AG04450 (cell line): ENCODE data around the gene NLGN1. TPM values are rescaled to one million over a fixed set of nuclear protein-coding genes. Genes with fewer than 3 reads are reported as not detected.

Experiments used
- CTCF ChIA-PET: fragments of 300-600, 350-600 bp; formaldehyde crosslinking; extraction: SDS; loops from one replicate; lab custom pipeline; 2022; ENCODE audit warnings: antibody characterized with exemption, inconsistent platforms; lab: Charles Lee
- POLR2A ChIA-PET: fragments of 350-600 bp; formaldehyde crosslinking; extraction: SDS; loops from one replicate; lab custom pipeline; 2021; ENCODE audit warnings: antibody characterized with exemption, inconsistent platforms; lab: Yijun Ruan, JAX
- DNase-seq: peaks from one replicate; pipeline ENCODE4 v3.0.0-alpha.2; 2011; ENCODE audit warnings: low read depth, low spot score
- H3K27ac ChIP-seq: one replicate; pipeline ENCODE4 v1.5.1; 2012; ENCODE audit warnings: low read depth, low read length, control low read depth
- H3K27me3 ChIP-seq: one replicate; pipeline ENCODE4 v1.6.0; 2012; ENCODE audit warnings: low read length; ENCODE audit not compliant: control insufficient read depth, insufficient read depth
- H3K4me3 ChIP-seq: 2 replicates; pipeline ENCODE4 v1.5.1; 2011; ENCODE audit warnings: mild to moderate bottlenecking, low read depth, low read length, control low read depth
- H3K9me3 ChIP-seq: 2 replicates; pipeline ENCODE4 v1.5.1; 2012; ENCODE audit warnings: low read length; ENCODE audit not compliant: control insufficient read depth, insufficient read depth
- polyA plus RNA-seq: library from polyadenylated mRNA; depleted of rRNA; stranded (reverse); fragments of >200 nt; gene quantifications from 2 replicates; pipeline ENCODE4 v1.2.3, GENCODE V29; 2011
- TF ChIP-seq, protein P1 (sequence below): IDR thresholded peaks from 2 replicates; pipeline ENCODE4 v1.5.1; 2011; ENCODE audit warnings: low read depth, low read length, control low read depth, inconsistent platforms

The NLGN1 gene
- polyA plus RNA-seq, 1 experiment, result 1.7 TPM

DNA sequence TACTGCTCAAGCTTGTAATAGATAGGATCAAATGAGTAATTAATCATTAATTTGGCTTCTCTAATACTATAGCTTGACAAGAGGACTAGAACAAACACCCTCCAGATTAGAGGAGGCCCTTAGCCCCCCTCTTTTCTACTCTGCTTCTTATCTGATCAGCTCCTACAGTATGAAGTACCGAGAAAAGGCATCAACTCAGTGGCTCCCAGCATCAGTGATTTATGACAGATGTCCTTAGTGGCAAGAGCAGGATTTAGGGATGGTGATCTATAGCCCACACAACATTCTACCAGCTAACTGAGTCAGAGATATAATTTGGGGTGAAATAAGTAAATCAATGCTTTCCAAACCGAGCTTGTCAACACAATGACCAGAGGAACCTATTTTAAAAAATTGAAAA is 541.1 kb downstream of the NLGN1 start:
- ChIA-PET POLR2A (no interaction called here), CTCF (no interaction called here)
- Histone ChIP-seq H3K4me3 (no peak overlapping the region), H3K27ac (no peak overlapping the region), H3K27me3 (no peaks in the 10 kb centered on the region), H3K9me3 (no peaks in the 10 kb centered on the region)
- DNase-seq, result no peak
- TF ChIP-seq, protein P1, sequence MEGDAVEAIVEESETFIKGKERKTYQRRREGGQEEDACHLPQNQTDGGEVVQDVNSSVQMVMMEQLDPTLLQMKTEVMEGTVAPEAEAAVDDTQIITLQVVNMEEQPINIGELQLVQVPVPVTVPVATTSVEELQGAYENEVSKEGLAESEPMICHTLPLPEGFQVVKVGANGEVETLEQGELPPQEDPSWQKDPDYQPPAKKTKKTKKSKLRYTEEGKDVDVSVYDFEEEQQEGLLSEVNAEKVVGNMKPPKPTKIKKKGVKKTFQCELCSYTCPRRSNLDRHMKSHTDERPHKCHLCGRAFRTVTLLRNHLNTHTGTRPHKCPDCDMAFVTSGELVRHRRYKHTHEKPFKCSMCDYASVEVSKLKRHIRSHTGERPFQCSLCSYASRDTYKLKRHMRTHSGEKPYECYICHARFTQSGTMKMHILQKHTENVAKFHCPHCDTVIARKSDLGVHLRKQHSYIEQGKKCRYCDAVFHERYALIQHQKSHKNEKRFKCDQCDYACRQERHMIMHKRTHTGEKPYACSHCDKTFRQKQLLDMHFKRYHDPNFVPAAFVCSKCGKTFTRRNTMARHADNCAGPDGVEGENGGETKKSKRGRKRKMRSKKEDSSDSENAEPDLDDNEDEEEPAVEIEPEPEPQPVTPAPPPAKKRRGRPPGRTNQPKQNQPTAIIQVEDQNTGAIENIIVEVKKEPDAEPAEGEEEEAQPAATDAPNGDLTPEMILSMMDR, result no peak

DNA sequence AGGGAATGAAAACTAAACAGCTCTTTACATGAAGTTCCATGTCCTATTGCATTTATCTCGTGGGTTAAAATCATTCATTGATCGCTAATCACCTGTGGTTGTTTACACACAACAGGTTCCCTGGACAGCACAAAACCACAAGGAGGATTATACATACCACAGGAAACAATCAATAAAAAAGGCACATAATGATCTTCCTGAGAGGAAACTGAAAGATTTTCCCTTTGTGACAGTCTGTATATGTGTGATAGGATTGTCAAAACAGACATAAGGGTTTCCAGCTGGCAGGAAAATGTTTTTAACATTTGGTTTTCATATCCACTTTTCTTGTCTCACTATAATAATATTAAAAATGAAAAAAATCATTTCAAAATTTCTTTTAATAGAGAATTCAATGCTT is 541.8 kb downstream of the NLGN1 start:
- ChIA-PET POLR2A (no interaction called here), CTCF (no interaction called here)

DNA sequence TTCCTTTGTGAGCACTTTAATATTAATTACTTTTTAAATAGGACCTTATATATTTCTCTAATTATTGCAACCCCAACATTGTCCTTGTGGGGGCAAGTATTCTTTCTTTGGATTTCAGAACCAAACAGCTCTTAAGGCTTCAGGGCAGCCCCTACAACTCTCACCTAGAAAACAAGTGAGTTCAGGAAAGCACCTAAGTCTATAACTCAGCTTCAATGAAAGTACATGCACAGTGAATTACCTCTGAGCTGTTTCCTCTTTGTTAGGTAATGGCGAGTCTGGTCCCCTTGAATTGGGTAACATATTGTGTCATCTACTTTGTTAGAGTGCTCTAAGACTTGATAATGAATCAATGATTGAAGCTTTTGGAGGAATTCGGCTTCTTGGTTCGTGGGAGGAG is 545.7 kb downstream of the NLGN1 start:
- no peak overlapping the region for H3K27ac ChIP-seq
- DNase-seq, result no peak
- POLR2A ChIA-PET, result no interaction called here
- TF ChIP-seq, protein P1, result no peak
- H3K9me3 ChIP-seq, result no peaks in the 10 kb centered on the region
- H3K27me3 ChIP-seq, result no peaks in the 10 kb centered on the region
- CTCF ChIA-PET, result interaction anchor here (0.5 kb wide), 1 partner anchor 11 kb away, joined by 3 read pairs; no protein-coding TSS in a partner anchor
- no peak overlapping the region for H3K4me3 ChIP-seq

More for the DNA sequence above, 541.8 kb downstream of the NLGN1 start:
- Histone ChIP-seq H3K9me3 (no peaks in the 10 kb centered on the region), H3K27me3 (no peaks in the 10 kb centered on the region), H3K27ac (no peak overlapping the region), H3K4me3 (no peak overlapping the region)
- TF ChIP-seq, protein P1, result no peak
- DNase-seq, result no peak

DNA sequence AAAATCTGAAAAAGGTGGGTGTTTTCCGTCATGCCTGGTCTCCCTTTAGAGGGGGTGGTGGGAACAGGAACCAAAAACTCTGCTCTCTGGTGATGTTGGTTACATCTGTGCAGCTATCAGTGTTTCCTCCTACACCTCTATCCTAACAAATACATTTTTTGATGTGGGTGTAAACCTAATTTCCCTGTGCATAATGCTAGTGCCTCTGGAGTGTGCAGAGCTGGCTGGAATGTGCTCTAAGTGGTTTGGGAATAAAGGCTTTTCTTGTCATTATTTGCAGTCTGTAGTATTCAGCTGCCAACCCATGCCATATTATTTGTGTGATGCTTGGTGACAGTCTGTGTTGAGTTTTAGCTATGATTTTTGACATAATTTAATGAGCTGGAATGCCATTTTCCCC is 547.6 kb downstream of the NLGN1 start:
- ChIA-PET POLR2A (no interaction called here), CTCF (no interaction called here)
- TF ChIP-seq, protein P1, result no peak

DNA sequence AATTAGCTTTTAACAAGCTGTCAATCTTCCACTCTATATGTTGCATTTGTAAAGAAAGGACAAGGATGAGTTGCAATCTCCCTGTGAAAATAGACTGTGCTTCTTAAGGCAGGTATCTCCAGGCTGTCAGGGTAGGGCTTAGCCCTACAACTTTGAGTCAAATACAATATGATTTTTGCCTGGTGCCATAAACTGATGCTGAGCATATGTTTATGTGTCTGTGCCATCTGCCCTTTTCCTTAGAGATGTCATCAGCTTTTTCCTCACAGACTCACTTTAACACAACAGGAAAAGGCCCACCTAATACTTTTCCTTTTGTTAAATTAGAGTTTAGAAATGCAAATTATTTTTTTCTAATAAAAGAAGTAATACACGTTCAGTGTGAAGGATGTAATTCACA is 548.3 kb downstream of the NLGN1 start:
- TF ChIP-seq, protein P1, result no peak
- no peaks in the 10 kb centered on the region for H3K27me3 ChIP-seq
- POLR2A ChIA-PET, result no interaction called here
- no peak for DNase-seq
- no peak overlapping the region for H3K27ac ChIP-seq
- no peak overlapping the region for H3K4me3 ChIP-seq
- CTCF ChIA-PET, result no interaction called here
- H3K9me3 ChIP-seq, result no peaks in the 10 kb centered on the region

More for the DNA sequence above, 547.6 kb downstream of the NLGN1 start:
- H3K4me3 ChIP-seq, result no peak overlapping the region
- H3K27me3 ChIP-seq, result no peaks in the 10 kb centered on the region
- DNase-seq, result no peak
- no peaks in the 10 kb centered on the region for H3K9me3 ChIP-seq
- no peak overlapping the region for H3K27ac ChIP-seq
